Stimulated activated naive B cell treated with anti-CD40 and anti-IgM and Interleukin-4, amounts not matched to agents 10 μg/mL and 1 μg/mL and 100 μg/mL, for 72 hours (primary cell): ENCODE data around the gene WDR37.
"Not testable (repeated sequence)": the region's sequence is repeated elsewhere in the genome, so short reads cannot be mapped to it uniquely, and the experiment has no call there.

Experiments used
- ATAC-seq, 2 donors: fragments of 150-1000 bp; cut with Tn5 transposase; replicated peaks; 2 replicates each; pipeline ENCODE4 v1.10.0; 2021; ENCODE audit warnings: moderate library complexity in 1 of 2
- DNase-seq: peaks from one replicate; pipeline ENCODE4 v3.0.0; 2021
- H3K27ac Mint-ChIP-seq: one replicate; pipeline ENCODE4 v1.8.0; 2022; ENCODE audit warnings: mild to moderate bottlenecking, mixed read lengths
- H3K27me3 Mint-ChIP-seq, 2 donors: one replicate each; pipeline ENCODE4 v1.8.0; 2022; ENCODE audit warnings: mixed read lengths in 2 of 2
- H3K36me3 Mint-ChIP-seq, 2 donors: one replicate each; pipeline ENCODE4 v1.8.0; 2022; ENCODE audit warnings: mixed read lengths in 2 of 2, mild to moderate bottlenecking in 1 of 2
- H3K4me1 Mint-ChIP-seq, 2 donors: one replicate each; pipeline ENCODE4 v1.8.0; 2022; ENCODE audit warnings: mixed read lengths in 2 of 2, mild to moderate bottlenecking in 1 of 2
- H3K4me3 Mint-ChIP-seq, 2 donors: one replicate each; pipeline ENCODE4 v1.8.0; 2022; ENCODE audit warnings: mild to moderate bottlenecking in 2 of 2, mixed read lengths in 2 of 2, moderate library complexity in 1 of 2
- H3K9me3 Mint-ChIP-seq, 2 donors: one replicate each; pipeline ENCODE4 v1.8.0; 2022; ENCODE audit warnings: mixed read lengths in 2 of 2, mild to moderate bottlenecking in 1 of 2

WDR37 gene

DNA sequence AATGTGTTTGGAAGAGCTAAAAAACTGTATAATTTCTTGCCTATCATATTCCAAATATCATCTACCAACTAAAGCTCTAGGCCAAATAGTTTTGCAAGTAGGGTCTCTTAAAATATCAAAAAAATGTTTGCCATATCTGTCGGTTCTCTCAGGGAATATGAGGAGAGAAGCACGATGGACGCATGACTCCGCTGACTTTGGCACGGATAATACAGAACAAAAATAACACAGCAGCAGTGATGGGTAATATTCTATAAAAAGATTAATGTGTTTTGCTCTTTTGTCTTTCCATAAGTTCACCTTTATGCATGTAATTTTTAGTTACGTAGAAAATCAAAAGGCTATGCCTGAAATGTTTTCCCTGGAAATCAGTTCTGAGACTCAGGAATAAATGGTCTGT is 29.6 kb upstream of the WDR37 start:
- DNase-seq (no peak), ATAC-seq (no peak)
- no peaks in the 10 kb centered on the region for H3K4me1 Mint-ChIP-seq
- no peaks in the 10 kb centered on the region for H3K27me3 Mint-ChIP-seq
- H3K4me3 Mint-ChIP-seq, result no peak overlapping the region
- H3K36me3 Mint-ChIP-seq, result peaks cover 19 to 30% of the 10 kb centered on the region in 2 donors
- no peak overlapping the region for H3K27ac Mint-ChIP-seq
- no peaks in the 10 kb centered on the region for H3K9me3 Mint-ChIP-seq

DNA sequence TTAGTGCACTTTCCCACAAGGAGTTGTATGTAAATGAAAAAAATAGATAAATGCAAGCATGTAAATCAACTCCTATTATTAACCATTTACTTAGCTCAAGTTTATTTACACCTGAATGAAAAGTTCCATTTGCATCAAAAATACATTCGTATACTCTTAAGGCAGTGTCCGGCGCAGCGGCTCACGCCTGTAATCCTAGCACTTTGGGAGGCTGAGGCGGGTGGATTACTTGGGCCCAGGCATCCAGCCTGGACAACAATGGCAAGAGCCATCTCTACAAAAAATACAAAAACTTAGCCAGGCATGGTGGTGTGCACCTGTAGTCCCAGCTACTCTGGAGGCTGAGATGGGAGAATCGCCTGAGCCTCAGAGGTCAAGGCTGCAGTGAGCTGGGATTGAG is 26.3 kb upstream of the WDR37 start:
- Mint-ChIP-seq H3K36me3 (peaks cover 7 to 14% of the 10 kb centered on the region in 2 donors), H3K9me3 (no peaks in the 10 kb centered on the region), H3K27me3 (no peaks in the 10 kb centered on the region), H3K4me1 (no peaks in the 10 kb centered on the region), H3K4me3 (no peak overlapping the region), H3K27ac (no peak overlapping the region)
- no peak for DNase-seq
- no peak for ATAC-seq

DNA sequence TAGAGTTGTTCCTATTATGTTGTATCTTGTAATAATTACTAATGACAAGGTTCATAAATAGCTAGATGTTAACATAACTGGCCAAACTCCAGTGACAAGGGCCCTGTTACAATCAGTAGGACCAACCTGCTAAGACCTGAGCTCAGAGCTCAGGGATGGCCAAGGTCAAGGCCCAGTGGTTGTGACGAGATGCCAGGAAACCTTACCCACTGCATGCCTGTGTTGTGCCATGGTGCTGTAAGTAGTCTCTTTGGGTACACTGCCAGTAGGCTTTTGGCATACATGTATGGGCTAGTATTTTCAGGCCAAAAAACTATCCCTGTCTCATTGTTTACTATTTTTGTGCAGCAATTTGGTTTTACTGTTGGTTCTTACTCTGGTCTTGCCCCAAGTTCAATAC is 22.6 kb upstream of the WDR37 start:
- DNase-seq, result no peak
- Mint-ChIP-seq H3K4me1 (peaks cover 12 to 19% of the 10 kb centered on the region in 2 donors), H3K9me3 (no peaks in the 10 kb centered on the region), H3K4me3 (no peak overlapping the region), H3K27me3 (no peaks in the 10 kb centered on the region), H3K36me3 (peaks cover 19 to 32% of the 10 kb centered on the region in 2 donors), H3K27ac (no peak overlapping the region)
- no peak for ATAC-seq

DNA sequence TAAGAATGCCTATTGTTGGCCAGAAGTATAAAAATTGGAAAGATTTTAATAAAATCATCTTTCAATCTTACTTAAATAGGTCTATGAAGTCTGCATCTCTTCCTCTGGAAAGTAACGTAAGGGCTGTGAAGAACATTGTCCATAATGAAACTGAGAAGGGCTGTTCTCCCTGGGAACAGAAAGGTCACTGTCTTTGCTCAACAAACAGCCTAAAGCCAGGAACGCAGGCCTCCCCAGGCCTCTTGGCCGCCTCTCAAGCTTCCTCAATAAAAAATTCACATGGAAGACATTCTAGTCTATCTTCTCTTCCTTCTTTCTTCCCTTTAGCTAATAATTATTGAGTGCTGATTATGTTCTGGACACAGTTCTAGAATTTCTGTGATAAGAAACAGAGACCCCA is 21.4 kb upstream of the WDR37 start:
- Mint-ChIP-seq H3K4me1 (peaks cover 12 to 19% of the 10 kb centered on the region in 2 donors), H3K36me3 (peaks cover 19 to 31% of the 10 kb centered on the region in 2 donors), H3K4me3 (no peak overlapping the region), H3K27me3 (no peaks in the 10 kb centered on the region), H3K27ac (no peak overlapping the region), H3K9me3 (no peaks in the 10 kb centered on the region)
- no peak for ATAC-seq
- DNase-seq, result no peak

DNA sequence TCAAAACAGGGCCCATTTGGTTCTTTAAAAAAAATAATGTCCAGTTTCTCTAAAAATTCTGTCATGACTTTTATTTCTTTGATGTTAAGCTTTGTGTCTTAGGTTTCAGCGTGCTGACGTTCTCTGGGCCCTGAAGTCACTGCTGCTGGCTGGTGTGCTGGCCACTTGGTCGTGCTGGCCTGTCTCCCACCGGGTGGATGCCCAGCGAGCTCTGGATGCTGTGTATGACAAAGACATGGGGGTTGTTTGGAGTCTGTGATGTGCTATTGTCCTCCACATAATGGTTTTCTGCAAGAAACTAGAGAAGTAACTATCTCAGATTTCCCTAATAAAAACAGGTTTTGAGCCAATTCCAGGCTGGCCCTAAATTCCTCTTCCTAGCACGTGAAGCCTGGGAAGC is 21.0 kb upstream of the WDR37 start:
- Mint-ChIP-seq H3K27ac (no peak overlapping the region), H3K27me3 (no peaks in the 10 kb centered on the region), H3K36me3 (peaks cover 21 to 33% of the 10 kb centered on the region in 2 donors), H3K4me3 (no peak overlapping the region), H3K4me1 (peaks cover 14 to 19% of the 10 kb centered on the region in 2 donors), H3K9me3 (no peaks in the 10 kb centered on the region)
- no peak for DNase-seq
- no peak for ATAC-seq

DNA sequence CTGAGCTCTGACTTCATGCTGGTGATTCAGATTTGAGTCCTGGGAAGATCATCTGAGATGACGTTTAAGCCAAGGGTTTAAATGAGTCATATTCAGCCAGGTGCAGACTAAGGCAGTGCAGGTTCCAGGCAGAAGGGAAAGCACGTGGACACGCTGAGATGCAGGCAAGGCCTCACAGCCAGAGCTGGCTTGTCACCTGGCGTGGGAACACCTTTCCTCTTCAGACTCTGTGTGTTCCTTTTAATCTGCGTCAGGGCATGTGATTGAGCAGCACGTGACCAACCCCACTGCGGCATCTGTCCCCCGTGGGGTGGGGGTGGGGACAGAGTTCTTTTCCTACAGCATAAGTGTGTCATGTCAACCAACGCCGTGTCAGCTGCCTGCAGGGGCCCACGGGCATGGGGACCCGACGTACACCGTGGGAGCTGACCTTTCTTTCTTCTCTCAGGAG is 19.8 kb upstream of the WDR37 start:
- H3K27me3 Mint-ChIP-seq, result no peaks in the 10 kb centered on the region
- H3K27ac Mint-ChIP-seq, result peak overlapping the region; percentile 93
- H3K4me1 Mint-ChIP-seq, result peaks cover 16 to 19% of the 10 kb centered on the region in 2 donors
- DNase-seq (peak; percentile 42), ATAC-seq (peak; percentile 60 to 97)
- peaks cover 22 to 38% of the 10 kb centered on the region in 2 donors for H3K36me3 Mint-ChIP-seq
- no peaks in the 10 kb centered on the region for H3K9me3 Mint-ChIP-seq
- no peak overlapping the region for H3K4me3 Mint-ChIP-seq

DNA sequence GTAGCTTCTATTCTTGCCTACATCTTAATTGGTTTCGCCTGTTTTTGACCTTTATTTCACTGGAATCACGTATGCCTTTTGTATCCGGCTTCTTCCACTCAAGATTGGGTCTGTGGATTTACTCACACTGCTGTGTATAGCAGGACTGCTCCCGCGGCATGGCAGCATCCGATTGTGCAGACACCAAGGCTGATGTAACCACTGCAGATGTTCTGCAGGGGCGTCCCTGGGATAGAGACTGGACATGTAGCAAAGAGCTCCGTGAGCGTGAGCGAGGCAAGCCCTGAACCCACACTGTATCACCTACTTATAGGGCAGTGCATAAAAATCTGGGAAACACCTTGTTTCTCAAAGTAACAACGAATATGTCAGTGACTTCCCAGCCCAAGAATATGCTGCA is 19.1 kb upstream of the WDR37 start:
- H3K4me1 Mint-ChIP-seq, result peaks cover 16 to 19% of the 10 kb centered on the region in 2 donors
- ATAC-seq (no peak), DNase-seq (no peak)
- H3K27ac Mint-ChIP-seq, result peak overlapping the region; percentile 78
- H3K27me3 Mint-ChIP-seq, result no peaks in the 10 kb centered on the region
- H3K9me3 Mint-ChIP-seq, result no peaks in the 10 kb centered on the region
- H3K36me3 Mint-ChIP-seq, result peaks cover 22 to 38% of the 10 kb centered on the region in 2 donors
- no peak overlapping the region for H3K4me3 Mint-ChIP-seq

DNA sequence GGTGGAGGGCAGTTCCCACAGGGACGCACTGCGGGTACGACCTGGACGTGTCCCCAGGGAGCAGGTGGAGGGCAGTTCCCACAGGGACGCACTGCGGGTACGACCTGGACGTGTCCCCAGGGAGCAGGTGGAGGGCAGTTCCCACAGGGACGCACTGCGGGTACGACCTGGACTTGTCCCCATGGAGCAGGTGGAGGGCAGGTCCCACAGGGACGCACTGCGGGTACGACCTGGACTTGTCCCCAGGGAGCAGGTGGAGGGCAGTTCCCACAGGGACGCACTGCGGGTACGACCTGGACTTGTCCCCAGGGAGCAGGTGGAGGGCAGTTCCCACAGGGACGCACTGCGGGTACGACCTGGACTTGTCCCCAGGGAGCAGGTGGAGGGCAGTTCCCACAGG is 17.4 kb upstream of the WDR37 start:
- not testable (repeated sequence) for H3K27ac Mint-ChIP-seq
- peaks cover 29 to 42% of the 10 kb centered on the region in 2 donors for H3K36me3 Mint-ChIP-seq
- peaks cover 20 to 27% of the 10 kb centered on the region in 2 donors for H3K4me1 Mint-ChIP-seq

DNA sequence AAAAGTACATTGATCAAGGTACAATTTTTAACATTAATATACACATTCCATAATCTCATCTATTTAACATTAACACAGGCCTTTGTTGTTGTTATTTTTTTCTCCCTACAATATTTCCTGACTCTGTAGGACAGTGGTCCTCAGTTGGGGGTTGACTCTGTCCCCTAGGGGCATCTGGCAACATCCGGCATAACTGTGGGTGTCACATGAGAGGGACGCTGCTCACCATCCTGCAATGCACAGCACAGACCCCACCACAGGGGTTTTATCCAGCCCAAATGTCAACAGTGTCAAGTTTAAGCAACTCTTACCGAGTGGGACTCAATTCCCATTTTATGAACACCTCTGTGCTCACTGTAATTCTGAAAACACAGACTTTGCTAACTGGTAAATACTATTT is 16.1 kb upstream of the WDR37 start:
- Mint-ChIP-seq H3K27me3 (no peaks in the 10 kb centered on the region), H3K36me3 (peaks cover 35 to 53% of the 10 kb centered on the region in 2 donors), H3K9me3 (no peaks in the 10 kb centered on the region), H3K4me3 (no peak overlapping the region), H3K4me1 (peaks cover 32 to 40% of the 10 kb centered on the region in 2 donors), H3K27ac (no peak overlapping the region)
- ATAC-seq, result no peak
- no peak for DNase-seq

More for the DNA sequence above, 17.4 kb upstream of the WDR37 start:
- not testable (repeated sequence) for H3K4me3 Mint-ChIP-seq, H3K27me3 Mint-ChIP-seq, H3K9me3 Mint-ChIP-seq, DNase-seq, ATAC-seq

DNA sequence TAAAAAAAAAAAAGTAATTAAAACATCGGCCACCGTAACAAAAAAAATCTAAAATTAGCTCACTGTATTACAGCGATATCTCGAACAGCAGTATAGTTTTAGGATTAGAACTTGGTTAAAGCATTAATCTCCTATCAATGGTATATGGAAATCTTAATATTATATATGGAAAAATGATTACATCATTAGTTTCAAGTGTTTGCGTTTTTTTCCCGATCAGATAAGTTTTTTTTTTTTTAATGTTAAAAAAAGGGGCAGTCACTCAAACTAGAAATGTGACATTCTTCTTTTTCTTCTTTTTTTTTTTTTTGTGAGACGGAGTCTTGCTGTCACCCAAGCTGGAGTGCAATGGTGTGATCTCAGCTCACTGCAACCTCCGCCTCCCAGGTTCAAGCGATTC is 14.7 kb upstream of the WDR37 start:
- no peak for ATAC-seq
- Mint-ChIP-seq H3K36me3 (peaks cover 36 to 52% of the 10 kb centered on the region in 2 donors), H3K4me3 (no peak overlapping the region), H3K9me3 (no peaks in the 10 kb centered on the region), H3K4me1 (peaks cover 34 to 44% of the 10 kb centered on the region in 2 donors), H3K27me3 (no peaks in the 10 kb centered on the region), H3K27ac (no peak overlapping the region)
- no peak for DNase-seq

DNA sequence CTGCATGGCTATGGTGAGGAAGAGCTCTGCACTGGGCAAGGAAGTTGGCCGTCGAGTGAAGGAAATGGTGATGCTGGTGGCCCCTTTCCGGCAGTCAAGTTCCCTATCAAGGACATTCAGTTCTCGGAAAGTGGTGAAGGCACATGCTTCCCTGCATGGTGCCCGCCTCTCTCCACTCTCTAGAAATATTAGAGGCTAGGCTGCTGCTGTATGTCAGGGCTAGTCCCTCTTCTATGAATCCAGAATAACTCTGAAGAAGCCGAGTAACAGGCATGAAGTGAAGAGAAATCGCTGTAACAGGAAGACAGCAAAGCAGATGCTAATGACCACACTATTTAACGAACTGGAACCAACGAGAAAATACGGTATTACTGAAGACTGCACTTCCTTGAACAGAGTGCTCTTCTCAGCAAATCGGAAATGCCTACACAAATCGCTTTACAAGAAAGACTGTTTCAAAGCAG is 12.6 kb upstream of the WDR37 start:
- Mint-ChIP-seq H3K36me3 (peaks cover 34 to 47% of the 10 kb centered on the region in 2 donors), H3K9me3 (no peaks in the 10 kb centered on the region), H3K27me3 (no peaks in the 10 kb centered on the region), H3K27ac (peak overlapping the region; percentile 91), H3K4me1 (peaks cover 28 to 41% of the 10 kb centered on the region in 2 donors), H3K4me3 (peak overlapping the region; percentile 70 to 75)
- no peak for DNase-seq
- ATAC-seq, result peak; percentile 72 to 78

DNA sequence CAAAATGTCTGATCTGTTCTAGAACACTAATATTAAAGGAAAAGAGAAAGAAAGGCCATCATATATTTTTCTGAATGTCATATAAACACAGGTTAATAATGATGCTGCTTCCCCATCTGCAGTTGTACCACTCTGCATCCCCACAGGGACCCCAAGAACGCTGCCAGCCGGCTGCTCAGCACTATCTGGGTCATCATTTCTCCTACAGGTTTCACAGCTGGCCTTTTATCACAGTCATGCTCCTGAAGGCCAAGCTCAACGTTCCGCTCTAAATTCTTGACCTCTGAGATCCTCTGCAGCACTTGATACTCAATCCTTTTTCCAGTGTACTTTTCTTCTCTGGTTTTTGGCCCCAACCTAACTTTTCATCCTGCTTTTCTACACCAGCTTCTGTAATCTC is 12.0 kb upstream of the WDR37 start:
- DNase-seq, result no peak
- ATAC-seq, result no peak
- Mint-ChIP-seq H3K36me3 (peaks cover 37 to 53% of the 10 kb centered on the region in 2 donors), H3K27me3 (no peaks in the 10 kb centered on the region), H3K4me3 (peak overlapping the region; percentile 70 to 75), H3K9me3 (no peaks in the 10 kb centered on the region), H3K27ac (peak overlapping the region; percentile 91), H3K4me1 (peaks cover 28 to 41% of the 10 kb centered on the region in 2 donors)

DNA sequence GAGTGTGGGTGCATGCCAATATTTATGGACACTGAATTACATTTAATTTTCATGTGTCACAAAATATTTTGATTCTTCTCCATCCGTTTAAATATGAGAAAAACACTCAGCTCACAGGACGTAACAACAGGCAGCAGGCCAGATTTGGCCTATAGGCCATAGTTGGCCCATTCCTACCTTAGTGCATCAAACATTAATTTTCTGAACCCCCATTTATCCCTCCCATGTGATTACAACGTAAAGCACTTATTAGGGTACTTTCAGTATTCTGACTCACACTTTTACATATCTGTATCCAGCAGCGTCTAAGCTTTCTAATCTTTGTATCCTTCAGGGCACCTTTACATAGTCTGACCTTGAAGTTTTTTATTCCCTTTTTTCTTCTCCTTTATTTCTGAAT is 11.2 kb upstream of the WDR37 start:
- no peaks in the 10 kb centered on the region for H3K9me3 Mint-ChIP-seq
- peaks cover 28 to 41% of the 10 kb centered on the region in 2 donors for H3K4me1 Mint-ChIP-seq
- no peak for ATAC-seq
- DNase-seq, result no peak
- H3K4me3 Mint-ChIP-seq, result peak overlapping the region; percentile 70 to 75
- H3K36me3 Mint-ChIP-seq, result peaks cover 37 to 53% of the 10 kb centered on the region in 2 donors
- H3K27me3 Mint-ChIP-seq, result no peaks in the 10 kb centered on the region
- H3K27ac Mint-ChIP-seq, result peak overlapping the region; percentile 91

DNA sequence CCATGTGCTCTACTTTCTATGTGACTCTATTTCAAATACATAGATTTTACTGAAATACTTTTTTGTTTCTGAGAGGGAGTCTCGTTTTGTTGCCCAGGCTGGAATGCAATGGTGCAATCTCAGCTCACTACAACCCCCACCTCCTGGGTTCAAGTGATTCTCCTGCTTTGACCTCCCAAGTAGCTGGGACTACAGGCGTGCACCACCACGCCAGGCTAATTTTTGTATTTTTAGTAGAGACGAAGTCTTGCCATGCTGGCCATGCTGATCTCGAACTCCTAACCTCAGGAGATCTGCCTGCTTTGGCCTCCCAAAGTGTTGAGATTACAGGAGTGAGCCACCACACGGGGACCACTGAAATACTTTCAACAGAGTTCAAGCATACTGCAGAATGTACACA is 10.8 kb upstream of the WDR37 start:
- H3K27ac Mint-ChIP-seq, result peak overlapping the region; percentile 91
- peaks cover 25 to 41% of the 10 kb centered on the region in 2 donors for H3K4me1 Mint-ChIP-seq
- H3K9me3 Mint-ChIP-seq, result no peaks in the 10 kb centered on the region
- no peaks in the 10 kb centered on the region for H3K27me3 Mint-ChIP-seq
- H3K36me3 Mint-ChIP-seq, result peaks cover 33 to 49% of the 10 kb centered on the region in 2 donors
- ATAC-seq (no peak), DNase-seq (no peak)
- H3K4me3 Mint-ChIP-seq, result peak overlapping the region; percentile 70 to 75

DNA sequence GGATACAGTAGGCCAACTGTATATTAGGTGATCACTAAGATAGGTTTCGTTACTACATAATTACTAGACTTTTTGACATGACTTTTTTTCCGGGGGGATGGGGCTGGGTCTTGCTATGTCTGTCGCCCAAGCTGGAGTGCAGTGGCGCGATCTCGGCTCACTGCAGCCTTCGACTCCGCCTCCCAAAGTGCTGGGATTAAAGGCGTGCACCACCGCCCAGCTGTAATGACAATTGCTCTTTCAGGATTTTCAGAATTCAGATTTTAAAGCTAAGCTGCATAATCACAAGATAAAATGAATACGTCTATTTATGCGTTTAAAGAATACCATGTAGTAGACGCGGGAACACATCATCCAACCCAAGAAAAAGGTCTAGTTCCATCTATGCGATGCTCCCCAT is 8.2 kb upstream of the WDR37 start:
- peak overlapping the region; percentile 96 for H3K4me3 Mint-ChIP-seq
- no peaks in the 10 kb centered on the region for H3K9me3 Mint-ChIP-seq
- H3K36me3 Mint-ChIP-seq, result peaks cover 41 to 59% of the 10 kb centered on the region in 2 donors

More for the DNA sequence above, 8.2 kb upstream of the WDR37 start:
- Mint-ChIP-seq H3K4me1 (peaks cover 30 to 50% of the 10 kb centered on the region in 2 donors), H3K27me3 (no peaks in the 10 kb centered on the region), H3K27ac (peak overlapping the region; percentile 98)
- ATAC-seq, result no peak
- no peak for DNase-seq
